IMR-90 (cell line): ENCODE measurements around the gene KIRREL1. TPM values are rescaled to one million over a fixed set of nuclear protein-coding genes. Genes with fewer than 3 reads are reported as not detected.

Experiments
- ATAC-seq: fragments of 200-7000 bp; cut with Tn5 transposase; 2 replicates; pipeline ENCODE4 v1.9.1; 2020; ENCODE audit warnings: low read depth, mild to moderate bottlenecking, moderate library complexity
- BruUV-seq: library from RNA; stranded (reverse); fragments of 400-500 nt; replicated peaks from 2 replicates; lab custom pipeline; 2021; lab: Mats Ljungman, UMichigan
- CTCF ChIA-PET: fragments of 300-600 bp; formaldehyde crosslinking; extraction: SDS; loops from one replicate; lab custom pipeline; 2021; ENCODE audit warnings: antibody characterized with exemption; lab: Yijun Ruan, JAX
- POLR2A ChIA-PET: fragments of 300-600 bp; sonication (Branson Sonifier 250); formaldehyde crosslinking; loops from one replicate; lab custom pipeline; 2022; ENCODE audit warnings: antibody characterized with exemption; ENCODE audit not compliant: unreplicated experiment; lab: Charles Lee
- DNase-seq: peaks from one replicate; pipeline ENCODE4 v3.0.0; 2013
- H2AFZ ChIP-seq: replicated peaks from 2 replicates; pipeline ENCODE3; 2013; ENCODE audit warnings: low read length, mild to moderate bottlenecking; ENCODE audit not compliant: poor library complexity
- H2AK5ac ChIP-seq: 2 replicates; pipeline ENCODE4 v1.6.1; 2013; ENCODE audit warnings: low read depth, low read length, inconsistent platforms
- H2AK9ac ChIP-seq: replicated peaks from 2 replicates; pipeline ENCODE3; 2013; ENCODE audit warnings: mild to moderate bottlenecking, low read depth, low read length, moderate library complexity; ENCODE audit not compliant: poor library complexity
- H2BK120ac ChIP-seq: 2 replicates; pipeline ENCODE4 v1.6.1; 2013; ENCODE audit warnings: low read depth, low read length, inconsistent platforms
- H2BK15ac ChIP-seq: 3 replicates; pipeline ENCODE4 v1.6.1; 2013; ENCODE audit warnings: low read depth, low read length, inconsistent platforms
- H2BK20ac ChIP-seq: 2 replicates; pipeline ENCODE4 v1.6.1; 2013; ENCODE audit warnings: low read depth, mild to moderate bottlenecking, inconsistent platforms, low read length, moderate library complexity
- H2BK5ac ChIP-seq: 2 replicates; pipeline ENCODE4 v1.6.1; 2013; ENCODE audit warnings: mild to moderate bottlenecking, low read depth, low read length, inconsistent platforms; ENCODE audit not compliant: poor library complexity, severe bottlenecking
- H3K14ac ChIP-seq: replicated peaks from 2 replicates; pipeline ENCODE4 v1.6.1; 2013; ENCODE audit warnings: low read depth, low read length, inconsistent platforms
- H3K18ac ChIP-seq: 2 replicates; pipeline ENCODE4 v1.6.1; 2013; ENCODE audit warnings: low read depth, low read length, control low read depth
- H3K23ac ChIP-seq: 2 replicates; pipeline ENCODE4 v1.6.1; 2013; ENCODE audit warnings: low read depth, low read length, inconsistent platforms
- H3K27ac ChIP-seq: 2 replicates; pipeline ENCODE4 v1.5.1; 2013; ENCODE audit warnings: mild to moderate bottlenecking, control low read depth, low read length; ENCODE audit not compliant: insufficient read depth
- H3K27me3 ChIP-seq: 2 replicates; pipeline ENCODE4 v1.6.1; 2013; ENCODE audit warnings: low read length; ENCODE audit not compliant: control insufficient read depth, insufficient read depth
- H3K36me3 ChIP-seq: 2 replicates; pipeline ENCODE4 v1.6.1; 2013; ENCODE audit warnings: low read length, mixed read lengths; ENCODE audit not compliant: control insufficient read depth, insufficient read depth
- H3K4ac ChIP-seq: 2 replicates; pipeline ENCODE4 v1.6.1; 2013; ENCODE audit warnings: low read depth, low read length, inconsistent platforms
- H3K4me1 ChIP-seq: 2 replicates; pipeline ENCODE4 v1.6.1; 2013; ENCODE audit warnings: low read length, mixed read lengths; ENCODE audit not compliant: control insufficient read depth, insufficient read depth
- H3K4me2 ChIP-seq: 2 replicates; pipeline ENCODE4 v1.6.1; 2013; ENCODE audit warnings: low read depth, mild to moderate bottlenecking, control low read depth, low read length, moderate library complexity
- H3K4me3 ChIP-seq: 2 replicates; pipeline ENCODE4 v1.5.1; 2013; ENCODE audit warnings: low read depth, mild to moderate bottlenecking, control low read depth, low read length, moderate library complexity; ENCODE audit not compliant: insufficient read depth
- H3K56ac ChIP-seq: 2 replicates; pipeline ENCODE4 v1.6.1; 2013; ENCODE audit warnings: low read length, inconsistent platforms; ENCODE audit not compliant: insufficient read depth; ENCODE audit errors: extremely low read depth
- H3K79me1 ChIP-seq, 2 experiments: 2 replicates each; pipeline ENCODE4 v1.6.1; 2013; ENCODE audit warnings: low read length in 2 of 2, inconsistent platforms in 1 of 2, low read depth in 1 of 2
- H3K9ac ChIP-seq: 2 replicates; pipeline ENCODE4 v1.6.1; 2013; ENCODE audit warnings: low read depth, low read length, control low read depth
- H3K9me1 ChIP-seq: 2 replicates; pipeline ENCODE4 v1.6.1; 2013; ENCODE audit warnings: low read length, inconsistent platforms; ENCODE audit not compliant: insufficient read depth
- H3K9me3 ChIP-seq: 2 replicates; pipeline ENCODE4 v1.6.1; 2013; ENCODE audit warnings: low read length; ENCODE audit not compliant: control insufficient read depth, insufficient read depth
- H4K20me1 ChIP-seq: 2 replicates; pipeline ENCODE4 v1.6.1; 2013; ENCODE audit warnings: low read length, inconsistent platforms; ENCODE audit not compliant: insufficient read depth
- H4K5ac ChIP-seq: 2 replicates; pipeline ENCODE4 v1.6.1; 2013; ENCODE audit warnings: mild to moderate bottlenecking, low read depth, low read length, control low read depth
- H4K8ac ChIP-seq, 2 experiments: 2 replicates each; pipeline ENCODE4 v1.6.1; 2013; ENCODE audit warnings: low read depth in 2 of 2, low read length in 2 of 2, control low read depth in 1 of 2, inconsistent platforms in 1 of 2
- H4K91ac ChIP-seq: 2 replicates; pipeline ENCODE4 v1.6.1; 2013; ENCODE audit warnings: low read depth, low read length, inconsistent platforms; ENCODE audit not compliant: insufficient read depth
- BHLHE40 ChIP-seq: fragments of 150-350 bp; IDR thresholded peaks from 2 replicates; pipeline ENCODE4 v1.6.1; 2016; ENCODE audit warnings: mild to moderate bottlenecking, low read depth, low read length
- CEBPB ChIP-seq: IDR thresholded peaks from 2 replicates; pipeline ENCODE4 v1.6.1; 2012; ENCODE audit warnings: low read depth, low read length, improper control_type of control experiment
- CHD1 ChIP-seq: IDR thresholded peaks from 2 replicates; pipeline ENCODE4 v1.6.1; 2012; ENCODE audit warnings: low read depth, low read length, improper control_type of control experiment
- CTCF ChIP-seq: conservative IDR thresholded peaks from 2 replicates; pipeline ENCODE4 v1.5.1; 2012; ENCODE audit warnings: mild to moderate bottlenecking, low read depth, low read length, improper control_type of control experiment
- ELK1 ChIP-seq: fragments of 150-350 bp; IDR thresholded peaks from 2 replicates; pipeline ENCODE4 v1.6.1; 2016; ENCODE audit warnings: low read depth, mild to moderate bottlenecking, low read length, moderate library complexity, borderline replicate concordance
- FOS ChIP-seq: fragments of 150-350 bp; IDR thresholded peaks from 2 replicates; pipeline ENCODE4 v1.6.1; 2016; ENCODE audit warnings: low read depth, low read length
- MAFK ChIP-seq: IDR thresholded peaks from 2 replicates; pipeline ENCODE4 v1.6.1; 2012; ENCODE audit warnings: low read depth, low read length, improper control_type of control experiment
- MAZ ChIP-seq: IDR thresholded peaks from 2 replicates; pipeline ENCODE4 v1.6.1; 2012; ENCODE audit warnings: low read depth, mild to moderate bottlenecking, low read length, improper control_type of control experiment, moderate library complexity, borderline replicate concordance
- MXI1 ChIP-seq: IDR thresholded peaks from 2 replicates; pipeline ENCODE4 v1.6.1; 2012; ENCODE audit warnings: low read depth, mild to moderate bottlenecking, low read length, moderate library complexity, borderline replicate concordance
- NFE2L2 ChIP-seq: fragments of 150-350 bp; IDR thresholded peaks from 2 replicates; pipeline ENCODE4 v1.6.1; 2016; ENCODE audit warnings: low read depth, mild to moderate bottlenecking, low read length
- POLR2A ChIP-seq: IDR thresholded peaks from 2 replicates; pipeline ENCODE4 v1.6.1; 2012; ENCODE audit warnings: mild to moderate bottlenecking, low read depth, low read length
- RFX5 ChIP-seq: IDR thresholded peaks from 2 replicates; pipeline ENCODE4 v1.8.0; 2012; ENCODE audit warnings: low read depth, mild to moderate bottlenecking, low read length, moderate library complexity
- SMC3 ChIP-seq: fragments of 150-350 bp; IDR thresholded peaks from 2 replicates; pipeline ENCODE4 v1.6.1; 2016; ENCODE audit warnings: low read depth, mild to moderate bottlenecking, antibody characterized with exemption, low read length, moderate library complexity
- WGBS, 2 experiments: methylation state at CpG; one replicate each; pipeline versions ENCODE4 v1.1.5 to v1.1.7; 2013; ENCODE audit warnings: missing lambda C conversion rate in 2 of 2; ENCODE audit not compliant: insufficient read length in 1 of 2; ENCODE audit errors: extremely low coverage in 2 of 2; 5-methylcytosine and 5-hydroxymethylcytosine counted together
- dilution Hi-C: fragments of 300-500 bp; cut with HindIII; formaldehyde crosslinking; loops from one replicate; pipeline ENCODE4 v1.14.3; 2018; ENCODE audit warnings: low sequenced_read_pairs; ENCODE audit not compliant: unreplicated experiment
- in situ Hi-C: fragments of 300-500 bp; cut with MboI; formaldehyde crosslinking; loops from 3 replicates; pipeline ENCODE4 v1.14.3; 2019; ENCODE audit warnings: low sequenced_read_pairs, inconsistent platforms, mixed read lengths
- intact Hi-C: fragments of 100-400 bp; cut with micrococcal nuclease; formaldehyde crosslinking; loops from 2 replicates; pipeline ENCODE4 v1.10.0; 2022
- polyA plus RNA-seq, 3 experiments: library from polyadenylated mRNA; depleted of rRNA; stranded (reverse); fragments of >200 nt; gene quantifications; 2 replicates each; pipeline ENCODE4 v1.2.3, GENCODE V29; 2012; ENCODE audit warnings: low replicate concordance in 1 of 3
- total RNA-seq: library from RNA; depleted of rRNA; stranded (reverse); fragments of >200 nt; gene quantifications from 2 replicates; pipeline ENCODE4 v1.2.3, GENCODE V29; 2012

Gene KIRREL1
- total and polyA plus RNA-seq, 2 of the 4 experiments (the other 2 are of a cell fraction), result 58.1 to 64.7 TPM

- TF ChIP-seq RFX5, result no peak
- no peak for TF ChIP-seq ELK1
These were observed 110.5 kb downstream of the KIRREL1 start (continued) for GRCh38 chr1:158103861-158104522.

- no peak overlapping the region for H4K5ac ChIP-seq
- H3K14ac ChIP-seq, result no peak overlapping the region
- H2BK5ac ChIP-seq, result no peak overlapping the region
- dilution Hi-C loops (no loop called here), in situ Hi-C loops (no loop called here), intact Hi-C loops (no loop called here)
- H3K9me1 ChIP-seq, result peaks cover 13% of the 10 kb centered on the region
- peaks cover 4% of the 10 kb centered on the region for H3K4me1 ChIP-seq
- no peak for ATAC-seq
- no peak overlapping the region for H3K23ac ChIP-seq
- no peak overlapping the region for H2BK20ac ChIP-seq
- no peak for DNase-seq
- no peak overlapping the region for H3K4me2 ChIP-seq
- H3K9me3 ChIP-seq, result peaks cover 4% of the 10 kb centered on the region
- H2BK15ac ChIP-seq, result no peak overlapping the region
- ChIA-PET POLR2A (no interaction called here), CTCF (interaction anchor here (0.8 to 1.1 kb wide), 4 partner anchors 9 to 113 kb away, joined by 3 read pairs; no protein-coding TSS in a partner anchor)
- 43% methylated on average over 2 of the region's 2 CpGs; no CpG with 5 or more reads in 1 of the 2 experiments for WGBS, 2 experiments
- peaks cover 9% of the 10 kb centered on the region for H3K27me3 ChIP-seq
- no peak overlapping the region for H3K56ac ChIP-seq
- H3K79me1 ChIP-seq, result 0 out of 4 replicates have a peak, but pooled peaks cover 0 to 4% of the 10 kb centered on the region in 2 experiments
- H2AK9ac ChIP-seq, result no peak overlapping the region
- no peak overlapping the region for H3K4ac ChIP-seq
- no peak overlapping the region for H3K18ac ChIP-seq
- no peak overlapping the region for H4K8ac ChIP-seq
- H2AK5ac ChIP-seq, result no peak overlapping the region
- H3K4me3 ChIP-seq, result no peak overlapping the region
- no peak overlapping the region for H4K91ac ChIP-seq
- no peak overlapping the region for H2BK120ac ChIP-seq
- H2AFZ ChIP-seq, result no peak overlapping the region
- no peak overlapping the region for H3K9ac ChIP-seq
- H4K20me1 ChIP-seq, result peaks cover 11% of the 10 kb centered on the region
- no TSS peak for BruUV-seq
- no peaks in the 10 kb centered on the region for H3K36me3 ChIP-seq
- H3K27ac ChIP-seq, result no peak overlapping the region
- TF ChIP-seq CHD1 (no peak), ELK1 (no peak), MAZ (no peak), SMC3 (no peak), CEBPB (no peak), CTCF (no peak), MAFK (no peak), POLR2A (no peak), NFE2L2 (no peak), FOS (no peak), MXI1 (no peak), RFX5 (no peak), BHLHE40 (no peak)
These were observed 111.4 kb downstream of the KIRREL1 start for GRCh38 chr1:158104891-158105290.
